CD4-positive, alpha-beta memory T cell (primary cell): ENCODE results near the gene GABRR2. TPM values are rescaled to one million over a fixed set of nuclear protein-coding genes. Genes with fewer than 3 reads are reported as not detected.
"Not testable (repeated sequence)": the region's sequence is repeated elsewhere in the genome, so short reads cannot be mapped to it uniquely, and the experiment has no call there.

Source experiments
- CTCF ChIA-PET: fragments of 350-600 bp; sonication (Branson Sonifier 250); formaldehyde crosslinking; loops from one replicate; lab custom pipeline; 2021; ENCODE audit warnings: inconsistent platforms; ENCODE audit not compliant: partially characterized antibody; lab: Charles Lee
- POLR2A ChIA-PET: fragments of 350-600 bp; sonication (Branson Sonifier 250); formaldehyde crosslinking; loops from one replicate; lab custom pipeline; 2021; ENCODE audit not compliant: partially characterized antibody; lab: Charles Lee
- DNase-seq, 5 donors: peaks; one replicate each; pipeline versions ENCODE4 v3.0.0 to v3.0.0-alpha.2; 2020 to 2022; ENCODE audit warnings: mixed read lengths in 1 of 5
- H3K27ac ChIP-seq: one replicate; pipeline ENCODE4 v1.7.0; 2013; ENCODE audit warnings: low read depth, low read length
- H3K27me3 ChIP-seq: 2 replicates; pipeline ENCODE4 v1.7.0; 2013; ENCODE audit warnings: mild to moderate bottlenecking, low read length, moderate library complexity; ENCODE audit not compliant: insufficient read depth
- H3K36me3 ChIP-seq: 2 replicates; pipeline ENCODE4 v1.7.0; 2013; ENCODE audit warnings: mild to moderate bottlenecking, low read length, moderate library complexity; ENCODE audit not compliant: insufficient read depth
- H3K4me1 ChIP-seq: 2 replicates; pipeline ENCODE4 v1.7.0; 2013; ENCODE audit warnings: mild to moderate bottlenecking, low read length, moderate library complexity; ENCODE audit not compliant: insufficient read depth
- H3K4me3 ChIP-seq, 2 donors: one replicate each; pipeline ENCODE4 v1.7.0; 2013; ENCODE audit warnings: low read length in 2 of 2, mild to moderate bottlenecking in 1 of 2
- H3K9me3 ChIP-seq, 2 donors: one replicate each; pipeline ENCODE4 v1.7.0; 2013; ENCODE audit warnings: low read length in 2 of 2, control low read depth in 1 of 2; ENCODE audit not compliant: control insufficient read depth in 1 of 2
- H3K27ac Mint-ChIP-seq, 7 donors: one replicate each; pipeline ENCODE4 v1.8.0; 2020 to 2021; ENCODE audit warnings: mixed read lengths in 7 of 7, mild to moderate bottlenecking in 6 of 7, inconsistent platforms in 3 of 7, moderate library complexity in 3 of 7
- H3K27me3 Mint-ChIP-seq, 2 donors: one replicate each; pipeline ENCODE4 v1.8.0; 2020 to 2021; ENCODE audit warnings: mixed read lengths in 2 of 2
- H3K36me3 Mint-ChIP-seq, 2 donors: one replicate each; pipeline ENCODE4 v1.8.0; 2020 to 2021; ENCODE audit warnings: mixed read lengths in 2 of 2, inconsistent platforms in 1 of 2, mild to moderate bottlenecking in 1 of 2
- H3K4me1 Mint-ChIP-seq, 4 donors: one replicate each; pipeline ENCODE4 v1.8.0; 2020 to 2021; ENCODE audit warnings: mixed read lengths in 4 of 4, mild to moderate bottlenecking in 1 of 4
- H3K4me3 Mint-ChIP-seq, 8 donors: one replicate each; pipeline ENCODE4 v1.8.0; 2020 to 2021; ENCODE audit warnings: mixed read lengths in 8 of 8, mild to moderate bottlenecking in 7 of 8, moderate library complexity in 6 of 8, inconsistent platforms in 3 of 8
- H3K9me3 Mint-ChIP-seq, 8 donors: one replicate each; pipeline ENCODE4 v1.8.0; 2020 to 2021; ENCODE audit warnings: mixed read lengths in 8 of 8, mild to moderate bottlenecking in 5 of 8, inconsistent platforms in 3 of 8, moderate library complexity in 1 of 8
- intact Hi-C: fragments of 100-400 bp; cut with micrococcal nuclease; formaldehyde crosslinking; loops from one replicate; pipeline ENCODE4 v1.15.1; 2023
- polyA plus RNA-seq, 2 donors: library from polyadenylated mRNA; unstranded; fragments of 300-500 nt; fragmentation: Illumina TruSeq; gene quantifications; one replicate each; pipeline ENCODE4 v1.2.3, GENCODE V29; 2021
- total RNA-seq, 2 experiments: library from RNA; stranded (reverse); gene quantifications; one replicate each; pipeline ENCODE4 v1.2.3, GENCODE V29; 2021

GABRR2 gene
- total and polyA plus RNA-seq, 4 experiments from 2014 or later, result 0.10 to 1.7 (median 1.2) TPM; not detected in 1

GRCh38 chr6:89298680-89299465 is 16.2 kb downstream of the GABRR2 start:
- ChIA-PET CTCF (interaction anchor here (0.8 to 2.3 kb wide), 6 partner anchors 16 to 316 kb away, joined by 3 to 17 read pairs (median 4); partner anchors contain the start of gene UBE2J1), POLR2A (interaction anchor here (0.7 to 3.3 kb wide), 7 partner anchors 13 to 316 kb away, joined by 3 to 56 read pairs (median 4); partner anchors contain the start of genes PNRC1 and UBE2J1)
- intact Hi-C loops, result loop anchor here (1.0 kb wide), 3 partner anchors 52 to 336 kb away; partner anchors contain the start of genes PNRC1 and RNGTT
- no peaks in the 10 kb centered on the region for H3K36me3 Mint-ChIP-seq
- peaks cover 29% of the 10 kb centered on the region for H3K4me1 ChIP-seq
- no peaks in the 10 kb centered on the region for H3K27me3 Mint-ChIP-seq
- no peaks in the 10 kb centered on the region for H3K9me3 Mint-ChIP-seq
- H3K36me3 ChIP-seq, result no peaks in the 10 kb centered on the region
- peak; percentile 65 to 85 (median 72) for DNase-seq
- H3K4me3 Mint-ChIP-seq, result peak overlapping the region; percentile 54 to 85 (median 74)
- no peaks in the 10 kb centered on the region for H3K27me3 ChIP-seq
- no peak overlapping the region for H3K4me3 ChIP-seq
- no peaks in the 10 kb centered on the region for H3K9me3 ChIP-seq
- H3K27ac Mint-ChIP-seq, result peak overlapping the region; percentile 96 to 99 (median 97)
- peak overlapping the region; percentile 48 for H3K27ac ChIP-seq
- peaks cover 18 to 37% (median 22%) of the 10 kb centered on the region in 4 donors for H3K4me1 Mint-ChIP-seq

- Histone ChIP-seq H3K27me3 (no peaks in the 10 kb centered on the region), H3K36me3 (no peaks in the 10 kb centered on the region), H3K4me1 (peaks cover 29% of the 10 kb centered on the region), H3K27ac (peak overlapping the region; percentile 48), H3K4me3 (peak overlapping the region in 1 of 2 donors; percentile 23), H3K9me3 (no peaks in the 10 kb centered on the region)
- intact Hi-C loops, result loop anchor here (1.0 kb wide), 3 partner anchors 53 to 335 kb away; partner anchors contain the start of genes PNRC1 and RNGTT
- ChIA-PET CTCF (interaction anchor here (0.8 to 2.3 kb wide), 10 partner anchors 10 to 334 kb away, joined by 3 to 17 read pairs (median 4); partner anchors contain the start of genes PNRC1 and UBE2J1), POLR2A (interaction anchor here (0.5 to 3.3 kb wide), 14 partner anchors 12 to 335 kb away, joined by 3 to 56 read pairs (median 4); partner anchors contain the start of genes PNRC1, RNGTT and UBE2J1)
- Mint-ChIP-seq H3K9me3 (no peaks in the 10 kb centered on the region), H3K4me1 (peaks cover 18 to 37% (median 22%) of the 10 kb centered on the region in 4 donors), H3K4me3 (peak overlapping the region; percentile 42 to 85 (median 78)), H3K27ac (peak overlapping the region; percentile 96 to 99 (median 97)), H3K36me3 (no peaks in the 10 kb centered on the region), H3K27me3 (no peaks in the 10 kb centered on the region)
- DNase-seq, result peak; percentile 63 to 89 (median 71)
Observed at GRCh38 chr6:89297695-89298351, 17.3 kb downstream of the GABRR2 start.

GRCh38 chr6:89295981-89296380 is 19.1 kb downstream of the GABRR2 start:
- Mint-ChIP-seq H3K36me3 (no peaks in the 10 kb centered on the region), H3K27me3 (no peaks in the 10 kb centered on the region), H3K4me3 (no peak overlapping the region), H3K4me1 (peaks cover 18 to 33% (median 22%) of the 10 kb centered on the region in 4 donors), H3K9me3 (no peaks in the 10 kb centered on the region), H3K27ac (peak overlapping the region in 4 of 7 donors; percentile 22 to 37 (median 24))
- no peak for DNase-seq
- H3K4me3 ChIP-seq, result no peak overlapping the region
- peaks cover 29% of the 10 kb centered on the region for H3K4me1 ChIP-seq
- no peaks in the 10 kb centered on the region for H3K9me3 ChIP-seq
- ChIA-PET CTCF (no interaction called here), POLR2A (no interaction called here)
- H3K27me3 ChIP-seq, result no peaks in the 10 kb centered on the region
- H3K27ac ChIP-seq, result no peak overlapping the region
- intact Hi-C loops, result no loop called here
- no peaks in the 10 kb centered on the region for H3K36me3 ChIP-seq

GRCh38 chr6:89295116-89295515 is 20.0 kb downstream of the GABRR2 start:
- H3K4me1 Mint-ChIP-seq, result peaks cover 18 to 32% (median 22%) of the 10 kb centered on the region in 4 donors
- CTCF ChIA-PET, H3K27me3 ChIP-seq, H3K36me3 Mint-ChIP-seq, H3K4me3 ChIP-seq, H3K27me3 Mint-ChIP-seq, POLR2A ChIA-PET, DNase-seq, H3K9me3 ChIP-seq, H3K36me3 ChIP-seq, H3K9me3 Mint-ChIP-seq, H3K4me3 Mint-ChIP-seq, H3K27ac ChIP-seq, intact Hi-C loops: not testable (repeated sequence)
- H3K4me1 ChIP-seq, result peaks cover 29% of the 10 kb centered on the region
- peak overlapping the region in 2 of 7 donors; percentile 36 to 42 for H3K27ac Mint-ChIP-seq

- no peak for DNase-seq
- Mint-ChIP-seq H3K36me3 (no peaks in the 10 kb centered on the region), H3K9me3 (no peaks in the 10 kb centered on the region), H3K27me3 (no peaks in the 10 kb centered on the region), H3K4me1 (peaks cover 0 to 4% (median 0%) of the 10 kb centered on the region in 4 donors), H3K4me3 (peak overlapping the region in 1 of 8 donors; percentile 50), H3K27ac (peak overlapping the region in 3 of 7 donors; percentile 2 to 60 (median 10))
- ChIA-PET CTCF (interaction anchor here (1.5 kb wide), 1 partner anchor 81 kb away, joined by 4 read pairs; no protein-coding TSS in a partner anchor), POLR2A (no interaction called here)
- Histone ChIP-seq H3K27ac (no peak overlapping the region), H3K4me1 (no peaks in the 10 kb centered on the region), H3K9me3 (no peaks in the 10 kb centered on the region), H3K27me3 (no peaks in the 10 kb centered on the region), H3K4me3 (no peak overlapping the region), H3K36me3 (no peaks in the 10 kb centered on the region)
- intact Hi-C loops, result no loop called here
Observed at GRCh38 chr6:89291256-89291819, 23.8 kb downstream of the GABRR2 start.

GRCh38 chr6:89290401-89291155 is 24.5 kb downstream of the GABRR2 start:
- POLR2A ChIA-PET, result no interaction called here
- peak overlapping the region in 1 of 7 donors; percentile 52 for H3K27ac Mint-ChIP-seq
- CTCF ChIA-PET, result interaction anchor here (1.5 kb wide), 1 partner anchor 82 kb away, joined by 4 read pairs; no protein-coding TSS in a partner anchor

More at GRCh38 chr6:89290401-89291155, 24.5 kb downstream of the GABRR2 start:
- Mint-ChIP-seq H3K27me3 (no peaks in the 10 kb centered on the region), H3K4me1 (no peaks in the 10 kb centered on the region), H3K9me3 (no peaks in the 10 kb centered on the region), H3K36me3 (no peaks in the 10 kb centered on the region), H3K4me3 (no peak overlapping the region)
- Histone ChIP-seq H3K27ac (no peak overlapping the region), H3K27me3 (no peaks in the 10 kb centered on the region), H3K4me1 (no peaks in the 10 kb centered on the region), H3K4me3 (no peak overlapping the region), H3K36me3 (no peaks in the 10 kb centered on the region), H3K9me3 (no peaks in the 10 kb centered on the region)
- intact Hi-C loops, result no loop called here
- no peak for DNase-seq
